Mesothelial cell of epicardium (in vitro differentiated cells): ENCODE results near the gene DMBX1. TPM values are rescaled to one million over a fixed set of nuclear protein-coding genes. Genes with fewer than 3 reads are reported as not detected.
A peak's percentile ranks its signal among the peaks of the same experiment; 100 is the strongest.

ENCODE experiments used
- DNase-seq, 2 experiments: peaks; one replicate each; pipeline ENCODE4 v3.0.0; 2021; ENCODE audit warnings: low spot score in 2 of 2; ENCODE audit not compliant: unreplicated experiment in 2 of 2
- H3K27ac Mint-ChIP-seq: 2 replicates; pipeline ENCODE4 v1.8.0; 2021; ENCODE audit warnings: mixed read lengths
- H3K27me3 Mint-ChIP-seq: 2 replicates; pipeline ENCODE4 v1.8.0; 2021; ENCODE audit warnings: low read depth, mixed read lengths
- H3K36me3 Mint-ChIP-seq: 2 replicates; pipeline ENCODE4 v1.8.0; 2021; ENCODE audit warnings: mixed read lengths
- H3K4me1 Mint-ChIP-seq: 2 replicates; pipeline ENCODE4 v1.8.0; 2021; ENCODE audit warnings: mixed read lengths
- H3K4me3 Mint-ChIP-seq: 2 replicates; pipeline ENCODE4 v1.8.0; 2021; ENCODE audit warnings: mild to moderate bottlenecking, moderate library complexity, mixed read lengths
- H3K9me3 Mint-ChIP-seq: 2 replicates; pipeline ENCODE4 v1.8.0; 2021; ENCODE audit warnings: mixed read lengths
- total RNA-seq: library from RNA; stranded (reverse); gene quantifications from 3 replicates; pipeline ENCODE4 v1.2.1, GENCODE V29; 2021
- TF ChIP-seq, protein P1 (sequence below): fragments of 200-600 bp; sonication (generic); IDR thresholded peaks from one replicate; pipeline ENCODE4 v1.5.0; 2021; ENCODE audit warnings: antibody characterized with exemption; ENCODE audit not compliant: unreplicated experiment

DMBX1 gene
- total RNA-seq, 1 donor from 2014 or later: not detected

DNA sequence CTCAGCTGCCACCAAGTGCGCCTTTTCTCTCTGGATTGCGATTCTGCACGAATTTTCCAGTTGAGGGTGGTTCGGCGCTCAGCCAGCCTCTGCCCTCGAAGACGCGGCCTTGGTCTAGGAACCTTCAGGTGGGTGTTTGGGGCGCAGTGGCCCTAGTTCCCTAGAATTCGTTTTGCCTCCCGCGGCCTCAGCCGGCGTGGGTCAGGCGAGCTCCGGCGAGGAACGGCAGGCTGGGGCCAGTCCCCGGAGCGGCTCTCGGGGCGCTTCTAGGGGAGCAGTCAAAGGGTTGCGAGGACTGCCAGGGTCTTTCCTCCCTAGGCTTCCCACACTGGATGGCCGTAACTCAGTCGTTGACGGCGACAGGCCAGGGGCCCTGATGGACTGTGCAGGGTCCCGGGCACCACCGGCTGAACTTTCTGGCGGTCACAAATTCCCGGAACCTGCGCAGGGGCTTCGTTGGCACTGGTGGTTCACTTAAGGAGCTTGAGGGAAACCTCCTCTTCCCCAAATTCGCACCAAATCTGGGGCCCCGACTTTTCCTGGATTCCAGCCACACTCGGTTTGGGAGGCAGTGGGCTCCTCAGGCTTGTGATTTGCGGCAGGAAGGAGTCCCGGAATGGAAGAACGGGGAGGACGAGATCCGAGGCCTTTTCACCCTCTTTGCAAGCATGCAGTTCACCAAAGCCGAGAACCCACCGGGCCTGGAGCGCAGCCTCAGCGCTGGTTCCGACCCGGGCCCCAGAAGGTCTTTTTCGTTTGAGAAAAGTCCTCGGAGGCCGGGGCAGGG is 1.2 kb downstream of the DMBX1 start:
- Mint-ChIP-seq H3K27ac (no peak overlapping the region), H3K36me3 (no peaks in the 10 kb centered on the region), H3K9me3 (no peaks in the 10 kb centered on the region), H3K4me3 (peak overlapping the region; percentile 2), H3K4me1 (peaks cover 12% of the 10 kb centered on the region), H3K27me3 (peaks cover 99% of the 10 kb centered on the region)
- no peak for DNase-seq
- TF ChIP-seq, protein P1, sequence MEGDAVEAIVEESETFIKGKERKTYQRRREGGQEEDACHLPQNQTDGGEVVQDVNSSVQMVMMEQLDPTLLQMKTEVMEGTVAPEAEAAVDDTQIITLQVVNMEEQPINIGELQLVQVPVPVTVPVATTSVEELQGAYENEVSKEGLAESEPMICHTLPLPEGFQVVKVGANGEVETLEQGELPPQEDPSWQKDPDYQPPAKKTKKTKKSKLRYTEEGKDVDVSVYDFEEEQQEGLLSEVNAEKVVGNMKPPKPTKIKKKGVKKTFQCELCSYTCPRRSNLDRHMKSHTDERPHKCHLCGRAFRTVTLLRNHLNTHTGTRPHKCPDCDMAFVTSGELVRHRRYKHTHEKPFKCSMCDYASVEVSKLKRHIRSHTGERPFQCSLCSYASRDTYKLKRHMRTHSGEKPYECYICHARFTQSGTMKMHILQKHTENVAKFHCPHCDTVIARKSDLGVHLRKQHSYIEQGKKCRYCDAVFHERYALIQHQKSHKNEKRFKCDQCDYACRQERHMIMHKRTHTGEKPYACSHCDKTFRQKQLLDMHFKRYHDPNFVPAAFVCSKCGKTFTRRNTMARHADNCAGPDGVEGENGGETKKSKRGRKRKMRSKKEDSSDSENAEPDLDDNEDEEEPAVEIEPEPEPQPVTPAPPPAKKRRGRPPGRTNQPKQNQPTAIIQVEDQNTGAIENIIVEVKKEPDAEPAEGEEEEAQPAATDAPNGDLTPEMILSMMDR: no peak

DNA sequence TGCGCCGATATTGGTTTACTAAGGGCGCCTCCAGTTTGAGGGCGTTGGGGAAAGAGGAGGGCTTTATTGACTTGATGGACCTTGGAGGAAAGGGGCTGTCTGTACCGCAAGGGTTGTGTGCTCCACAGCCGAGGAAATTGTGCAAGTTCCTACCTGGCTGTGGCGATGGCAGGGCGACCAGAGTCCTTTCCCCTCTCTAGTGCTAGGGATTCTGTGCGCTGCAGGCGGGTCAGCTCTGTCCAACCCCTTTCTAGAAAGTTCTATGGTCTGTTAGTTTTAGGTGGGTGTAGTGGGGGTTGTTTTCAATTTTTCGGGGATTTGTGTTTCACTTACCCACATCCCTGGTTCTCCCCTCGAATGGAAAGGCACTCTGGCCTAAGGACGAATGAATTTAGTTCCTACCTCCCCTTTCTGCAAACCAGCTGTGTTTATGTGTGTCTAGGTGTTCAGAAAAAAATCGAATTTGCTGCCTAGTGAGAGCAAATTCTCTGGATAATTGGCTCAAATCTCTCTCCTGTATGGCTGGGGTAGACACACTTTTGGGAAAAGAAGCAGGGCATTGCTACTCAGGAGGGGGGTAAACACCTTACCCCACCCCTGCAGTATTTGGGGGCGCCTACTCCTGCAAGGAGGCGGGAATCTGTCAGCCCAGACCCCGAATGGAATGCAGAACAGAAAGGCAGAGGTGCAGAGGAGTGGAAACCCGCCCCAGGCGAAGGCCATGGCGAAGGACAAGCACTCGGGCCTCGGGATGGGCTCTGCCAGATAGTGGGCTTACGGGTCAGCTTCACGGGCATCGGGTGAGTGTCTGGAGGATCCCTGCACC is 2.0 kb downstream of the DMBX1 start:
- TF ChIP-seq, protein P1: no peak
- DNase-seq: no peak
- peaks cover 99% of the 10 kb centered on the region for H3K27me3 Mint-ChIP-seq
- H3K27ac Mint-ChIP-seq: no peak overlapping the region
- no peaks in the 10 kb centered on the region for H3K36me3 Mint-ChIP-seq
- H3K9me3 Mint-ChIP-seq: no peaks in the 10 kb centered on the region
- H3K4me1 Mint-ChIP-seq: peaks cover 10% of the 10 kb centered on the region
- no peak overlapping the region for H3K4me3 Mint-ChIP-seq

DNA sequence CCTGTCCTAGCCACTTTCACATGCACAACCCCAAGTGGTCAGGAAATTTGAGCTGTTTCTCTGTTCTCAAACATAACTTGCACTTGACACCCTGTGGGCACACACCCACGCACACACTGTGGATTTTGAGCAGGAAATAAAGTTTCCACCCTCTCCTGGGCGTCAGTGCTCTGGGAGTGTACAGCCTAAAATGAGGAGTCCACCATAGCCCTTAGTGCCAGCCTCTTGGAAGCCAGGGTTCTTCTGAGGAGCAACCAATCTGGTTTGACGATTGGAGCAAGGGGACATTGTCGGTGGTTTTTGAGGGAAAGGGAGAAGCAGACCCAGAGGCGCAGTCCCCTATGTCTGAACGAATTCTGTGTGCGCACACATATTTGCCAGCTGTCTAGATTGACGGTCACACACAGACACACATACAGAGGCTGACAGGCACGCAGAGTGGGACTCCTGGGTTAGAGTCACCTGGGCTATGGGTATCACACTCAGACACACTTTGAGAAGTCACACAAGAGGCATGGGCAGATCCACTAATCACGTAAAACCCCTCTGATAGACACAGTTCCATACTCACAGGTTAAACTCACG is 2.7 kb downstream of the DMBX1 start:
- no peaks in the 10 kb centered on the region for H3K36me3 Mint-ChIP-seq
- DNase-seq: no peak
- TF ChIP-seq, protein P1: no peak
- peaks cover 99% of the 10 kb centered on the region for H3K27me3 Mint-ChIP-seq
- no peak overlapping the region for H3K4me3 Mint-ChIP-seq
- H3K4me1 Mint-ChIP-seq: peaks cover 10% of the 10 kb centered on the region
- no peaks in the 10 kb centered on the region for H3K9me3 Mint-ChIP-seq
- no peak overlapping the region for H3K27ac Mint-ChIP-seq

DNA sequence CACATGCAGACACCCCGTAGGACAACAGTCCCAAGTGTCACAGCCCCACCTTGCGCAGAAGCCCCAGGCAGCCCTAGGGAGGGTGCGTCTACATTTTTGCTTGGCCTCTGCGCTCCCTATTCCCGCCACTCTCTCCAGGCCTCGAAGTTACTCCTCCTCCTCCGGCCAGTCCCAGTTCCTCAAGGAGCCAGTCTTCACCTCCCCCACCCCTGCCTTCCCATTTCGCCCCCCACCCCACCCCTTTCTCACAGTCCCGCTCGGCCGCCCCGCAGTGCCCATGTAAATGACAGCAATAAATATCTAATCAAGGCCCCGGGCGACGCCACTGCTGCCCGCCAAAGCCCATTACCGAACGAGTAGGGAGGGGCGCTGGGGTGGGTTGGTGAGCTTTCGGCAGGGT is 3.2 kb downstream of the DMBX1 start:
- DNase-seq: no peak
- Mint-ChIP-seq H3K27ac (no peak overlapping the region), H3K9me3 (no peaks in the 10 kb centered on the region), H3K4me3 (no peak overlapping the region), H3K4me1 (peaks cover 10% of the 10 kb centered on the region), H3K27me3 (peaks cover 99% of the 10 kb centered on the region), H3K36me3 (no peaks in the 10 kb centered on the region)
- TF ChIP-seq, protein P1: no peak

DNA sequence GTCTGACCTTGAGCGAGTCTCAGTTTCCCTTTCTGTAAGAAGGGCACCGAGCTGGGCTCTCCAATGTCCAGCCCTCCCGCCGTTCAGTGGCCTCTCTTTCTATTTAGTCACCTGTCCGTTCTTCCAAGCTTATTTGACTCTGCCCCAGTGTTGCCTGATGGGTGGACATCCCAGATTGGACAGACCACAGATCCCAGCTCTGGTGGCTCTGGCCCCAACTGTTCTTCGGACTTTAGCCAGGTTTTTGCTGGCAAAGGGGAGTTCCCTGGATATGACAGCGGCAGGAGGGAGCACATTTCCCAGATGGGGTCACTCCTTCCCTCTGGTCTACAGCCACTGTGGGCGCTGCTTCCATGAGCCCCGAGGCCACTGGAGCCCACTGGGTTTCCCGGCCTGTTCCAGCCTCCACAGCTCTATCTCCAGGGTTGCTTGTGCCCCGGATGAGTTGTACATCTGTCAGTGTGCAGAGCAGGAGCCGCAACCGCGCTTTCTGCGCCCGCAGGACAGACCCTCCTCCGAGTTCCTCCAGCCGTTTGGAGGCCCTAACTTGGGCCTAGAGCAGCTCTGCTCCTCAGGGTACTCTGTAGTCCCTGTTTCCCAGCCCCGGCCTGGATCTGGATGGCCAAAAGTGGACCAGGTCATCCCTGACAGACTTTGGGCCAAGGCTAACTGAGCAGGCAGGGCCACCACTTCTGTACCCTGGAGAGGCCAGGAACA is 3.8 kb downstream of the DMBX1 start:
- Mint-ChIP-seq H3K4me1 (peaks cover 10% of the 10 kb centered on the region), H3K36me3 (no peaks in the 10 kb centered on the region), H3K9me3 (no peaks in the 10 kb centered on the region), H3K4me3 (no peak overlapping the region), H3K27ac (no peak overlapping the region), H3K27me3 (peaks cover 98% of the 10 kb centered on the region)
- DNase-seq: no peak
- TF ChIP-seq, protein P1: no peak
